ENCODE measurements around the gene SEPTIN10. TPM values are rescaled to one million over a fixed set of nuclear protein-coding genes. Genes with fewer than 3 reads are reported as not detected.

SEPTIN10 gene
- total and polyA plus RNA-seq, 2 donors (not counting 1 experiment from before 2014, with no cell fraction given): 90.3 to 99.4 TPM

GRCh38 chr2:109604597-109604996 is 9.2 kb downstream of the SEPTIN10 start:
- Histone ChIP-seq H3K9ac (ENCODE audit: insufficient read depth, low read length) (no peak overlapping the region), H3K27ac (ENCODE audit: insufficient read depth, low read length) (peak overlapping the region; percentile 26), H3K36me3 (ENCODE audit: control insufficient read depth, insufficient read depth, low read length) (no peaks in the 10 kb centered on the region), H3K79me2 (ENCODE audit: control insufficient read depth, insufficient read depth, low read length) (peaks cover 76% of the 10 kb centered on the region), H3K4me1 (ENCODE audit: control insufficient read depth, extremely low read depth, insufficient read depth, low read length) (peaks cover 15% of the 10 kb centered on the region), H3K4me2 (ENCODE audit: extremely low read depth, insufficient read depth, low read length) (no peak overlapping the region), H3K4me3 (replicated peaks in 1 of 4; ENCODE audit: control extremely low read depth in 1 of 4, insufficient read depth in 1 of 4, low read depth in 3 of 4, low read length in 4 of 4) (no peak overlapping the region), H2AFZ (ENCODE audit: low read length) (no peak overlapping the region), H3K9me3 (ENCODE audit: control insufficient read depth, insufficient read depth, low read depth, low read length) (no peaks in the 10 kb centered on the region), H3K27me3 (ENCODE audit: control insufficient read depth, insufficient read depth, low read length) (no peaks in the 10 kb centered on the region), H4K20me1 (ENCODE audit: control insufficient read depth, extremely low read depth, insufficient read depth, low read length) (no peaks in the 10 kb centered on the region)
- peak; percentile 58 to 86 for DNase-seq (ENCODE audit: low read depth in 2 of 2)
- TF ChIP-seq EZH2 (IDR thresholded peaks at IDR 0.05; ENCODE audit: low read length, missing control alignments): no peak

GRCh38 chr2:109602617-109603188 is 11.1 kb downstream of the SEPTIN10 start:
- Histone ChIP-seq H3K27ac (ENCODE audit: insufficient read depth, low read length) (no peak overlapping the region), H4K20me1 (ENCODE audit: control insufficient read depth, extremely low read depth, insufficient read depth, low read length) (no peaks in the 10 kb centered on the region), H3K4me3 (replicated peaks in 1 of 4; ENCODE audit: control extremely low read depth in 1 of 4, insufficient read depth in 1 of 4, low read depth in 3 of 4, low read length in 4 of 4) (no peak overlapping the region), H3K9me3 (ENCODE audit: control insufficient read depth, insufficient read depth, low read depth, low read length) (no peaks in the 10 kb centered on the region), H3K27me3 (ENCODE audit: control insufficient read depth, insufficient read depth, low read length) (no peaks in the 10 kb centered on the region), H3K79me2 (ENCODE audit: control insufficient read depth, insufficient read depth, low read length) (peaks cover 65% of the 10 kb centered on the region), H2AFZ (ENCODE audit: low read length) (no peak overlapping the region), H3K9ac (ENCODE audit: insufficient read depth, low read length) (no peak overlapping the region), H3K4me2 (ENCODE audit: extremely low read depth, insufficient read depth, low read length) (no peak overlapping the region), H3K36me3 (ENCODE audit: control insufficient read depth, insufficient read depth, low read length) (no peaks in the 10 kb centered on the region), H3K4me1 (ENCODE audit: control insufficient read depth, extremely low read depth, insufficient read depth, low read length) (peaks cover 7% of the 10 kb centered on the region)
- no peak for DNase-seq (ENCODE audit: low read depth in 2 of 2)
- TF ChIP-seq EZH2 (IDR thresholded peaks at IDR 0.05; ENCODE audit: low read length, missing control alignments): no peak
- TF ChIP-seq, protein P1, sequence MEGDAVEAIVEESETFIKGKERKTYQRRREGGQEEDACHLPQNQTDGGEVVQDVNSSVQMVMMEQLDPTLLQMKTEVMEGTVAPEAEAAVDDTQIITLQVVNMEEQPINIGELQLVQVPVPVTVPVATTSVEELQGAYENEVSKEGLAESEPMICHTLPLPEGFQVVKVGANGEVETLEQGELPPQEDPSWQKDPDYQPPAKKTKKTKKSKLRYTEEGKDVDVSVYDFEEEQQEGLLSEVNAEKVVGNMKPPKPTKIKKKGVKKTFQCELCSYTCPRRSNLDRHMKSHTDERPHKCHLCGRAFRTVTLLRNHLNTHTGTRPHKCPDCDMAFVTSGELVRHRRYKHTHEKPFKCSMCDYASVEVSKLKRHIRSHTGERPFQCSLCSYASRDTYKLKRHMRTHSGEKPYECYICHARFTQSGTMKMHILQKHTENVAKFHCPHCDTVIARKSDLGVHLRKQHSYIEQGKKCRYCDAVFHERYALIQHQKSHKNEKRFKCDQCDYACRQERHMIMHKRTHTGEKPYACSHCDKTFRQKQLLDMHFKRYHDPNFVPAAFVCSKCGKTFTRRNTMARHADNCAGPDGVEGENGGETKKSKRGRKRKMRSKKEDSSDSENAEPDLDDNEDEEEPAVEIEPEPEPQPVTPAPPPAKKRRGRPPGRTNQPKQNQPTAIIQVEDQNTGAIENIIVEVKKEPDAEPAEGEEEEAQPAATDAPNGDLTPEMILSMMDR (conservative IDR thresholded peaks at IDR 0.05 in 1 of 2, IDR thresholded peaks at IDR 0.05 in 1 of 2; ENCODE audit: low read depth in 1 of 2, low read length in 2 of 2): no peak

- Histone ChIP-seq H4K20me1 (ENCODE audit: control insufficient read depth, extremely low read depth, insufficient read depth, low read length) (no peaks in the 10 kb centered on the region), H2AFZ (ENCODE audit: low read length) (no peak overlapping the region), H3K4me2 (ENCODE audit: extremely low read depth, insufficient read depth, low read length) (no peak overlapping the region), H3K27me3 (ENCODE audit: control insufficient read depth, insufficient read depth, low read length) (no peaks in the 10 kb centered on the region), H3K4me3 (replicated peaks in 1 of 4; ENCODE audit: control extremely low read depth in 1 of 4, insufficient read depth in 1 of 4, low read depth in 3 of 4, low read length in 4 of 4) (no peak overlapping the region), H3K9me3 (ENCODE audit: control insufficient read depth, insufficient read depth, low read depth, low read length) (no peaks in the 10 kb centered on the region), H3K36me3 (ENCODE audit: control insufficient read depth, insufficient read depth, low read length) (no peaks in the 10 kb centered on the region), H3K79me2 (ENCODE audit: control insufficient read depth, insufficient read depth, low read length) (peaks cover 66% of the 10 kb centered on the region), H3K4me1 (ENCODE audit: control insufficient read depth, extremely low read depth, insufficient read depth, low read length) (peaks cover 7% of the 10 kb centered on the region), H3K27ac (ENCODE audit: insufficient read depth, low read length) (no peak overlapping the region), H3K9ac (ENCODE audit: insufficient read depth, low read length) (no peak overlapping the region)
- TF ChIP-seq EZH2 (IDR thresholded peaks at IDR 0.05; ENCODE audit: low read length, missing control alignments): no peak
- TF ChIP-seq, protein P1 (conservative IDR thresholded peaks at IDR 0.05 in 1 of 2, IDR thresholded peaks at IDR 0.05 in 1 of 2; ENCODE audit: low read depth in 1 of 2, low read length in 2 of 2): no peak
- DNase-seq (ENCODE audit: low read depth in 2 of 2): peak in 1 of 2 donors; percentile 33
Observed at GRCh38 chr2:109601783-109602182, 12.0 kb downstream of the SEPTIN10 start.
